NCI-H526 treated with DMSO at 0.1 percent for 48 hours (cell line): ENCODE measurements around the gene SUN3.

Experiments used
- DNase-seq: peaks from one replicate; lab custom pipeline; 2025; lab: John Stamatoyannopoulos, UW

Gene SUN3, protein sequence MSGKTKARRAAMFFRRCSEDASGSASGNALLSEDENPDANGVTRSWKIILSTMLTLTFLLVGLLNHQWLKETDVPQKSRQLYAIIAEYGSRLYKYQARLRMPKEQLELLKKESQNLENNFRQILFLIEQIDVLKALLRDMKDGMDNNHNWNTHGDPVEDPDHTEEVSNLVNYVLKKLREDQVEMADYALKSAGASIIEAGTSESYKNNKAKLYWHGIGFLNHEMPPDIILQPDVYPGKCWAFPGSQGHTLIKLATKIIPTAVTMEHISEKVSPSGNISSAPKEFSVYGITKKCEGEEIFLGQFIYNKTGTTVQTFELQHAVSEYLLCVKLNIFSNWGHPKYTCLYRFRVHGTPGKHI

DNA sequence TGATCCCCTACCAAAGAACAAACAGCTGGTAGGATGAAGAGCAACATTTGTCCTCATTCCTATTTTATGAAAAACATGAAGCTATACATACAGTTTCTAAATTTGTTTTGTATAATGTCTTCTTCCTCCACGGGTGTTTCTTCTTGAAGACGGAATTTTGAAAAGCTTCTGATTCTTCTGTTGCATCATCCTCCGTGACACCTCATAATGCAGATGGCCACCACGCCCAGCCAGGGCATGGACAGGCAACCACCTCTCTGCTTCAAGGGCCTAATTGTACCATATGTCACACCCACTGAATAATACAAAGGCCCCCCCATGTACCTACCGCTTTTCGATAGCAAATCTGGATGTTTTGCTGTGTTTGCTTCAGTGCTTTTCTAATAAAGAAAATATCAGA is at the start of gene SUN3:
Gene SUN3 (minus strand): TSS at position 170 of the 400 bp plus-strand sequence. CDS start 169 bp downstream, at position 1.
- DNase-seq: no peak

DNA sequence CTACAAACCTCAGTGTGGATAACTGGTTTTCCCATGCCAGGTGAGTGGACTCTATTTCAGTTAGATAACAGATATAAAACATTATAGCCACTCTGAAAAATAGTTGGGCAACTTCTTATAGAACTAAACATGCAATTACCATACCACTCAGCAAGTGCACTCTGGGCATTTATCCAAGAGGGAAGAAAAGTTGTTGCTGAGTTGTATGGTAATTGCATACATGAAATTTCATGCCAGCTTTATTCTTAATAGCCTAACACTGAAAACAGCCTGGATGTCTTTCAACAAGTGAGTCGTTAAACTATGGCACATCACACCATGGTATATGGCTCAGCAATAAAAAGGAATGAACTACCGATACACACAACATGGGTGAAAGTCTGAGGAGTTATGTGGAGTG is 49.6 kb upstream of the SUN3 start:
- DNase-seq: no peak

DNA sequence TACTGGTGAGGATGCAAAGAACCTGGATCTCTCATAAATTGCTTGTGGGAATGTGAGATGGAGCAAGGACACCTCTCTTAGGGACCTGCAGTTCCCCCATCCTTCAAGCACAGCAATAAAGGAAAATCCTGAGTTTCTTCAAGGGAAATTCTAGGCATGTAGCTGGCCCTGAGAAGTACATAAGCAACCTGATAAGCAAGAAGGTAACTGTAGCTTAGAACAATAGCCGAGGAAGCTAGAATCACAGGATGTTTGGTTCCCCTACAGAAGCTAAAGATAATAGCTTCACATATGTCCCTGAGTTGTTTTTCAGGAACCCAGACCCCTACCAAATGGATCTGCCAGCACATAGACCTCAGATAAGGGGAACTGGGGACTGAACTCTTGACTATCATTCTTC is 48.5 kb upstream of the SUN3 start:
- DNase-seq: no peak

DNA sequence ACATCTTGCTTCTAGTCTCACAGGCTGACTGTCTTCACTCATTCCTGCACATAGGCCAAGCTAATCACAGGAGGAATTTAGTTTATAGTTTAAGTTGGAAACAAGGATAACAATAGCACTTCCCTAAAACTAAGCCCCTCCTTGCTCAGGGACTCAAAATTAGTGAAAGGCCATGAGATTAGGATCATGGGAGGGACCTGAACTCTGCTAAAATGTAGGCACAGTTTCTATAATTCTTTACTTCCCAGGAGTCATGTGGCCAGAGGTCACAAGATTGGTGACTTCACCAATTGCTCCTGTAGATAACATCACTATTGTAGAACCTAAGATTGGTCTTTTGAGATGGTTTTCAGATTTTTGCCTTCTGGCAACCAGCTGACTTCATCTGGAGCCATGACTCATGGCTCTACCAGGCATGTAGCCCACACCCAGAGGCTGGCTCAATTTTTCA is 45.3 kb upstream of the SUN3 start:
- no peak for DNase-seq

DNA sequence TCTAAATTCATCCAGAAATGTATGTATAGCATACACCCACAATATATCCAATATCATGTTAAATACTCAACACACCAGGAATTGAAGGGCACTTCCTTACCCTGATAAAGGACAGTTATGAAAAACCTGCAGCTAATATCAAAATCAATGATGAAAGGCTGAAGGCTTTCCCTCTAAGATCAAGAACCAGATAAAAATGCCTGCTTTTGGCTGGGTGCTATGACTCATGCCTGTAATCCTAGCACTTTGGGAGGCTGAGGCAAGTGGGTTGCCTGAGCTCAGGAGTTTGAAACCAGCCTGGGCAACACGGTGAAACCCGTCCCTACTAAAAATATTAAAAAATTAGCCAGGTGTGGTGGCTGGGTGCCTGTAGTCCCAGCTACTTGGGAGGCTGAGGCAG is 38.6 kb upstream of the SUN3 start:
- no peak for DNase-seq

DNA sequence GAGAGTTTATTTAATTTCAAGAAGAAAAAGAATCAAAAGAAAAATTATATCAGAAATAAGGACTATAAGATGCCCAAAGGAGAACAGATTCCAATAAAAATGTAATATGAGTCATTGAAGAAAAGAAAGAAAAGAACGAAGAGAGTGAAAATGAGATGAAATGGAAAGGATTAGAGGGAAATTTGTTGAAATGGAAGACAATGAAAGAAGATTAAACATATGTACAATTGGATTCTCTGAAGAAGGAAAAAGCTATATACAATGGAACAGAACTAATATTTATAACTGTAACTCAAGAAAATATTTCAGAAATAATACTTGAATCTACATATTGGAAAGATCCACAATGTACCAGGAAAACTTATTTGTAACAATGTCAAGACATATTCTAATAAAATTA is 35.1 kb upstream of the SUN3 start:
- no peak for DNase-seq

DNA sequence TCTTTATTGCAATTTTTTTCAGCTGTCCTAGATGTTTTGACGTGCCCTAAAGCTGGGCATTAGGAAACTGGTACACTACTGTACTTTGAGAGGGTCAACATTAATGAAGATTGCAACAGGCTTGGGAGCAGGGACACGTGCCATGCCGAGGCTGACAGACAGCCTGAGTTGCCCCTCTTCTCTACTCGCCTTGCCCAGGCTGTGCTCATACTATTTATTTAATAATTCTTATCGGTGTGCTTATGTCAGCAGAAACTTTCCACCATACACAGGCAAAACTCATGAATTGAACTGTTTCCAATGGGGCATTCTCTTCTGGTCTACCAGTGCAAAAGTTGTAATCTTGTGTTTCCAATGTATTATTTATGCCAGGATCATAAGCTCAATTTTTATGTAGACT is 30.8 kb upstream of the SUN3 start:
- no peak for DNase-seq

DNA sequence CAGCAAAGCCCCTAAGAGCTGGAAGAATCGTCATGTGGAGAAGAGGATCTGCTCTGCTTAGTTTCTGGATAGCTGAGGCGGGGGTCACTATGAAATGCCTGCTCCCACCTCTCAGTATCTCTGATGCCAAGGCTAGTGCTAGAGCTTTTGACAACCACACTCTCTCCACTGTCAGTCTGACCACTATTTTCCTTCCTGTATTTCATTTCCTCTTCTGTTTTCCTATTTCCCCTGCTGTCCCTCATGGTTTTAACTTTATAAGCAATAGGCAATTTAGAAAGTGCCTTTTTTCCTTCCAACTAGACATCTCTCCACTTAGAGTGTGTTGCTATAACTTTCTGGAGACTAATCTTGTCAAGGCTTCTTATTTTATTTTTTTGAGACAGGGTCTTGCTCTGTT is 30.1 kb upstream of the SUN3 start:
- no peak for DNase-seq

DNA sequence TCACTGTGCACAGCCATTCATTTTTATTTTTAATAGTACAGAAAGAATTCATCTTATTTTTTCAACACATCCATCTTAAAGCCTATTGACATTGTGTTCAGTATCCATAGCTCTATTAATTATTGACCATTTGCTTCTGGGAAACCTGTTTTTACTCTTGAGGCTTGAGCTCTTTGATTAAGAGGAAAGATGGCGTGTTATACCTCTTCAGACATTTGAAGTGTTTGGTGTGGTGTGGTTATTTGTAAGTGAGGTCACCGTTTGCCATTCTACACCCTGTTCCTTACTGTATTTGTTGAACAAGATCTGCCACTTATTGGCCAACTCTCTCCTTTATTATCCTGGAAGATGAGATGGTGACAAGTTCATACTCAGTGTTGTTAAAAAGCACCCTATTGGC is 24.8 kb upstream of the SUN3 start:
- DNase-seq: no peak

DNA sequence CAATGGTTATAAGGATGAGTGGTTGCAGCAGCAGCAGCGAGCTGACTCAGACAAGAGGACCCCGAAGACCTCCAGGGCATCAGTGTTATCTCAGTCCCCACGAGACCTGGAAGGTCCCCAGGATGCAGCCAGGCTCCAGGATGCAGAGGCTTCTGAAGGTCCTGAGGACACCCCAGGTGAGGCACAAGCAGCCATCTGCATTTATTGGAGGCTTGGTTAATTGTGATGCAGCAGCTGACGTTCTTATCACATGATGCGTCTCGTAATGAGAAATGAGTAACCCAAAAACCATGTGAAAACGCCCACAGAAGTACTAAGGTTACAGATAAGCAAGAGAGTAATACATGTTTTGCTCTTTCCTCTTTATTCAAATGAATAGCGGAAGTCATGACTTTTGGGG is 23.8 kb upstream of the SUN3 start:
- no peak for DNase-seq

DNA sequence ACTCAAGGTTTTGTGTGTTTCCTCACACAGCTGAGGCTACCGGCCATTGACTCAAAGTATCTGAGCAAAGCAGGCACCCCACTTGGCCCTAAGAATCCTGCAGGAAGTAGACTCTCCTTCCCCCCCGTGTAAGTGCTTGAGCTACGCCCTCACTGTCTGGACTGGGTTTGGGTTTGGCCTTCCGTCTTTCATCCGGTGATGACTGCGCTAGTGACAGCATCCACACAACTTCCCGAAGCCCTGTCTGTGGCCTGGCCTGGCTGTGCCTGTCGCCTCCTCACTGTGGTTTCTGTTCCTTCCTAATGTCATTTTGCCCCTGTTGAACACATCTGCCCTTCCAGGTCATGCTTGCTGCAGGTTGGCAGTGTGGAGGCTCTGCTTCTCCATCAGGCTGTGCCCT is 20.9 kb upstream of the SUN3 start:
- DNase-seq: no peak

DNA sequence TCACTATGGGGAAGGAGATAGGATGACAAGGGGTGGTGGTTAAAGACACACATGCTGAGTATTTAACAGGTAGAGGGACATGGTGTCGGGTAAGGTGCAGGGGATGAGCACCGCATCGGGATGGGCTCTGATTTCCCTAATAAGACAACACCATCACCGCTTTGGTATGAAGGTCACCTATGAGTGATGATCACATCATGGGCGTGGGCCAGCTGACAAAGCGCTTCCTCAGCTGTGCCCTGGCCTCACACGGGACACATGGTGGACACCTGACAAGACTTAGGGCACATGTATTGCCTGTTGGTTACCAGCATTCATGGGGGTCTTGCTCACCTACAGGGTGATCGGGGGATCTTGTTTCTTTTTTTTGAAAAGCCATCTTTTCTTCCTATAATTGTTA is 19.2 kb upstream of the SUN3 start:
- DNase-seq: no peak

DNA sequence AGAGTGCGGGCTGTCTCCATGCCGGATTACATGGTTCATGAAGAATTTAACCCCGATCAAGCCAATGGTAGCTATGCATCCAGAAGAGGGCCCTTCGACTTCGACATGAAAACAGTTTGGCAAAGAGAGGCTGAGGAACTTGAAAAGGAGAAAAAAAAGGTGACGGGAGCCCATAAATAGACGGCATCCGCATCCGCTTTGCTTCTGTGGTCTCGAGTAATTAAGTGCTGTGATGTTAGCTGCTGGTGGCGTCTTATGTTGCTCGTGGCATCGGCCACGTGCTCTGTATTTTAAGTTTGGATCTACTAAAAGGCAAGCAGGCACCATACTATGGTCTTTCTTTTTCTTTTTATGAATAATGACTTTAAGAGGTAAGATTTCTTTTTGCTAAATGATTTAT is 17.6 kb upstream of the SUN3 start:
- no peak for DNase-seq

DNA sequence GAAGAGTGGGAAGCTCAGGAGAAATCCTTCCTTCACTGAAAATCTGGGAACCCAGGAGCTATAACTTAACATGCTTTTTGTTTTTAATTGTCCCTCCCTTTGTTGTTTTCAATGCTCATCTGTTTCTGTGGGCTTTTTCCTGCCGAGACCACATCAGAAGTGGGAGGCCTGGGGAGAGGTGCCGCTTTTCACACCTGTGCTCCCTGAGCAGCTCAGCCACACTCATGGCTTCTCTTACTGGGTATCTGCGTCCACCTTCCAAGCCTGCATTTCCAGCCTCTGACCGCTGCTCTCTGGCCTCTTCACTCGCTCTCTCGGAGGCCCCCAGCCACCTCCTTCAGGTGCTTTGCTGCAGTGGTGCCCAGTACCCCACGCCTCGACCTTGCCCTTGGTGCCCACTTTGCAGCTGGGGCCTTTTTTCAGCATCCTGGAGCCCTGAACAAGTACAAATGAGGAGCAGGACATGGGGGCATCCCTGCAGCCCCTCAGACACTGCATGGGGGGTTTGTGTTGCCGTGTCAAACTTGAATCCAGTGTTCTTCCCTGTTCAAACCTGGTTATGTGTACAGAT is 16.4 kb upstream of the SUN3 start:
- DNase-seq: no peak

DNA sequence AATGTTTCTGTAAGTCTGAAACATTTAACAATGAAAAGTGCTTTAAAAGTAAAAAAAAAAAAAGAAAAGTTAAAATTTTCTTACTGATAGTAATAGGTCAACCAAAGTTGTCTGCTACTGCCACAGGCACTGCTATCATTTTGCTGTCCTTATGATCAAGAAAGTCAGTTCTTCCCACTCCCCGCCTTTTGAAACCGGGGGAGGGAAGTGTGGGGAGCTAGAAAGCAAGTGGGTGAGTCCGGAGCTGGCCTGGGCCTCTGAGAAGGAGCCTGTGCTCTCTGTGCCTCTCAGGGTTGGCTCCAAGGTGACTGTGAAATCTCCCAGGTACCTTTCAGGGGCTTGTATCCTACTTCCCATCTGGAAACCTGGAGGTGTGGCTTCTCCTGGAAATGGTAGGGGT is 13.7 kb upstream of the SUN3 start:
- DNase-seq: no peak

DNA sequence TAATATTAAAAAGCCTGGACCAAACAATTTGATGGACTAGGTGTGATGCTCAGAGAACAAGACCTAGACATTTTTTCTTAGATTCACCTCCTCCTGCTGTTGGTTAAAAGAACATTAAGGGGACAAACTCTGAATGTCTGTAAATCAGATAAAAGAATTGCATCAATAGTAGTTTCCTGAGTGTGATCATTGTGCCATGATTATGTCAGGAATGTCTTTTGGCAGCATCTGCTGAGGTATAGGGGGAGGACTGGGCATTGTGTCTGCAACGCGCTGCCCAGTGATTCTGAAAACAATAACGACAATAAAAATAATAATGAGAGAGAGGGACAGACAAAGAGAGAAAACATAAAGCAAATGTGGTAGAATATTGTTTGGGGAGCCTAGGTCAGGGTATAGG is 13.3 kb upstream of the SUN3 start:
- no peak for DNase-seq

DNA sequence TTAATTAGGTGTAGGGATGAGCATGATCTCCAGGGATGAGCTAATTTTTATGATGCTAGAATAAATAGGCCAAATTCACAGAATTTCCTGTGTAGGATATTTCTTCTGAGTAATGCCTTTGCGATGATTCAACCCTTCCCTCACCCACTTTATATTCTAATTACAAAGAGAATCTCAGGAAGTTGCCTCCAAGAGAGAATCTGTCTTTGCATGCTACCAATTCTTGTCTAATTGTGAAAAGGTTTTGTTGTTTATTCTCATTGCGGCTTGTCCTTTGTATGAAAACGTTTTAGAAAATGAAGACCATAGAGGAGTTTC is 12.7 kb upstream of the SUN3 start:
- DNase-seq: no peak

DNA sequence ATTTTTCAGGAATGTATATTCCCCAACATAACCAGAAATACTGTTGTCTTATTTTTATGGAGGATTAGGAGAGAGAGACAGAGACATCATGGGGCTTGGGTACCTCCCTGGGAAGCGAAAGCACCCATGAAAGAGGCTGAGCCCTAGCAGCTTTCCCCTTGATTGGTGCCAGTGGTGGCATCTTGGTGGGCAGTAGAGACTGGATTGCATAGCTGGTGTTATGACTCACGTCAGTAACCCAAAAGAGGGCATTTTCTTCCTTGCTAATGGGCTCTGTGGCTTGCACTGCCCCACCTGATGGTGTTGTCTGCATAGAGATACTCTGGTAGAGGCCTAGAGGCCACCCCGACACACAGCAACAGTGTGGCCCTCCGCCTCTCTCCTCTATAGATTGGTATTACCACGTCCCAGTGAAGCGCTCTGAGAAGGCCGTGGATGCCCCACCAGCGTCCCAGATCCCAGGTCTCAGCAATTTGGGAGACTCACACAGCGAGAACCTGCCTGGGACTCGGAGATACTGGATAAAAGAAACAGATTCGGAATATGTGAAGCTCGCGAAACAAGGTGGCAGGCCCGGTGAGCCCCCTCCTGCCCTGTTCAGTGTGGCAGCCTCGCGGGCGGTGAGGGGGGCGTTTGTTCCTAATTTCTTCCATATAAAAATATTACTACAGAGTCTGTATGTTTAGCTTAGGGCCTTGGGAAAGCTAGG is 12.2 kb upstream of the SUN3 start:
- no peak for DNase-seq

DNA sequence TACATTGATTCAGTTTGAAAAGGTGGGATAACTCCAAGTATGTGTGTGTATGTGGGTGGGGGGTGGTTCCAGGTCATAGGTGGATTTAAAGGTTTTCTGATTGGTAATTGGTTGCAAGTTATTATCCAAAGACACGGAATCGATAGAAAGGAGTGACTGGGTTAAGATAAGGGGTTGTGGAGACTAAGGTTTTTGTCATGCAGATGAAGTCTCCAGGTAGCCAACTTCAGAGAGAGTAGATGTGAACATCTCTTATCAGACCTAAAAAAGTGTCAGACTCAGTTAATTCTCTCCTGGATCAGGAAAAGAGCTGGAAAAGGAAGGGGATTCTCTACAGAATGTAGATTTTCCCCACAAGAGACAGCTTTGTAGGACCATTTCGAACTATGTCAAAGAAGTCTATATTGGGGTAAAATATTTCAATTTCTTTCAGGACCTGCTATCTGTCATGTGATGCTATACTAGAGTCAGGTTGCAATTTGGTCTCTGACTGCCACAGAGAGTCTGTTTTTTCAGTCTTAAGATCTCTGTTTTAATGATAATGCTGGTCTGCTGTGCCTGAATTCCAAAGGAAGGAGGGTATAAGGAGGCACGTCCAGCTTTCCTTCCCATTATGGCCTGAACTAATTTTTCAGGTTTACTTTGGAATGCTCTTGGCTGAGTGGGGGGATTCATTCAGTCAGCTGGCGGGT is 10.1 kb upstream of the SUN3 start:
- no peak for DNase-seq

DNA sequence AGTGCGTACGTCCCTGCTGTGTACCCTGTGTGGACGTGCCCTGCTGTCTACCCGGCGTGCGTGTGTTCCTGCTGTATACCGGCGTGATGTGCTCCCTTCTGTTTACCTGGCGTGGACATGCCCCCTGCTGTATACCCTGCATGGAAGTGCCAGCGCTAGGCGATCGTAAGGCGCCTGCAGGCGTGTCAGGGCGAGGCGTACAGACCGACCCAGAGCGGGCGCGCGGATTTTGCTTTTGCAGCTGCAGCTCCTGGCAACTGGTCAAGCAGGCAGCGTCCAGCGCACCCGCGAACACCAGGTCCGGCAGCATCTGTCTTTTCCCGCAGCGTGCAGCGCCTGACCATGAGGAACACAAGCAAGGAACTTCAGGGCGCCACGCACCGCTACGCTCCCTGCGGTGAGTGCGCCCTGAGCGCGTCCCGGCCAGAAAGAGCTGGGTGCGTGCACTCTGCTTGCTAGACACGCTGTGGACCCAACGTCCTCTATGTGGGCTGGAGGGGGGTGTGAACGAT is 7.1 kb upstream of the SUN3 start:
- no peak for DNase-seq

DNA sequence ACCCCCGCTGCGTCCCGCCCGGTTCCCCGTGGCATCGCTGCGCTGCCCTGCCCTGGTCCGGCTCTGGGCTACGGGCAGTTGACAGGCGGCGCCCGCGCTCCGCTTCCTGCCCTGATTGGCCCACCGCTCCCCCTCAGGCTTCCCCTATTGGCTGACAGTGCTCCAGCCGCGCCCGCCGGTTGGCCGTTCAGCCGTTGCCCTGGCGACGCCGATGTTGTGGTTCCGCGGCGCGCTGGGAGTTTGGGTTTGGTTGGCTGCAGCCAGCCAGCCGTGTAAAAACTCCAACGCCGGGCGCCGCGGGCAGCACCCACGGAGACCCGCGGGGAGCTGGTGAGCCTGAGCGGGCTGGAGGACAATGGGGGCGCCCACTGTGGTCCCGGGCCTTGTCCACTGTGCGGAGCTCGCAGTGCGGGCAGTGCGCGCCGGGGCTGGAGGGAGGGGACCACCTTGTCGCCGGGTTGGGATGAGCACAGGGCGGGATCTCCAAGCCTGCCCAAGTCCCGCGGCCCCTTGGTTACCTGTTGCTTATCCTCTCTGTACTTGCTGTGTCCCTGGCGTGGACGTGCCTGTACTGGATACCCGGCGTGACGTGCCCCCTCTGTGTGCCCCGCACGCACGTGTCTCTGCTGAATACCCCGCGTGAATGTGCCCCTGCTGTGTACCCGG is 6.5 kb upstream of the SUN3 start, which contains the start of gene C7orf57:
Gene C7orf57 (plus strand): TSS at position 243 of the 666 bp plus-strand sequence. CDS start 766 bp downstream, outside the sequence.
- peak; percentile 50 for DNase-seq

DNA sequence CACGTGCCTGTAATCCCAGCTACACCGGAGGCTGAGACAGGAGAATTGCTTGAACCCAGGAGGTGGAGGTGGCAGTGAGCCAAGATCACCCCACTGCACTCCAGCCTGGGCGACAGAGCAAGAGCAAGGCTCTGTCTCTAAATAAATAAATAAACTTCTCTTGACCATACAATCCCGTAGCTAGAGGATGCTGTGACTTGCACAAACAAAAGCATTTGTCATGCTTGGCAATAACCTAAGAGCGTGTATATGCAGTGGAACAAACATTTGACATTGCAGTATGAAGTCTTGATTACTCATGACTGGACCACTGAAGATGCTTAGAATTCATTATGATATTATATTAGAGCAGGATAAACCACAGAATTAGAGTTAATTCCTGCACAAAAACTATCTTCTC is 5.0 kb upstream of the SUN3 start:
- DNase-seq: no peak
